HG03196 (cell line): ENCODE data around the gene EDC3.
A peak's percentile ranks its signal among the peaks of the same experiment; 100 is the strongest.
"Not testable (repeated sequence)": the region's sequence is repeated elsewhere in the genome, so short reads cannot be mapped to it uniquely, and the experiment has no call there.

Experiments
- ATAC-seq: cut with Tn5 transposase; IDR thresholded peaks from one replicate; pipeline ENCODE4 v1.9.1; 2021; ENCODE audit not compliant: unreplicated experiment

Gene EDC3, protein sequence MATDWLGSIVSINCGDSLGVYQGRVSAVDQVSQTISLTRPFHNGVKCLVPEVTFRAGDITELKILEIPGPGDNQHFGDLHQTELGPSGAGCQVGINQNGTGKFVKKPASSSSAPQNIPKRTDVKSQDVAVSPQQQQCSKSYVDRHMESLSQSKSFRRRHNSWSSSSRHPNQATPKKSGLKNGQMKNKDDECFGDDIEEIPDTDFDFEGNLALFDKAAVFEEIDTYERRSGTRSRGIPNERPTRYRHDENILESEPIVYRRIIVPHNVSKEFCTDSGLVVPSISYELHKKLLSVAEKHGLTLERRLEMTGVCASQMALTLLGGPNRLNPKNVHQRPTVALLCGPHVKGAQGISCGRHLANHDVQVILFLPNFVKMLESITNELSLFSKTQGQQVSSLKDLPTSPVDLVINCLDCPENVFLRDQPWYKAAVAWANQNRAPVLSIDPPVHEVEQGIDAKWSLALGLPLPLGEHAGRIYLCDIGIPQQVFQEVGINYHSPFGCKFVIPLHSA

GRCh38 chr15:74695597-74696397 lies at the start of gene EDC3:
Gene EDC3, minus strand, starts transcription at chr15:74696024. Its CDS starts 20,900 bp downstream, at chr15:74675124.
- ATAC-seq: peak; percentile 91

GRCh38 chr15:74742422-74742821 lies 46.6 kb upstream of the EDC3 start:
- no peak for ATAC-seq

GRCh38 chr15:74738239-74738638 lies 42.4 kb upstream of the EDC3 start:
- ATAC-seq: not testable (repeated sequence)

DNA sequence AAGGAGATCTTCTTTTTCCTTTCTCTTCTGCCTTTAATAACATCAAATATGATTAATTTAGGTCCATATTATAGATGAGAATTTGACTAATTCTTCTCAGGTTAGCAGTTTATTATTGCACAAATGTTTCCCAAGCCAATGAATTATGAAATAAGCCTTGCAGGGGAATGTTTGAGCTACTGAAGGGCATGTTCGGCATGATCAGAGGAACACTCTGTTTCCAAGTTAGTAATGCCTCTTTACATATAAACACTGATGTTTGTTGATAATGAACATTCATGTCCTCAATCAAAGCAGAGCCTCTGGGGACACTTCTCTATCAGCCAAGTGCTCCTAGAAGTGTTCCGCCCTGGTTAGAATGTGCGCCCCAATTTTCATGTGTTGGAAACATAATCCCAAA lies 39.5 kb upstream of the EDC3 start:
- ATAC-seq: no peak

DNA sequence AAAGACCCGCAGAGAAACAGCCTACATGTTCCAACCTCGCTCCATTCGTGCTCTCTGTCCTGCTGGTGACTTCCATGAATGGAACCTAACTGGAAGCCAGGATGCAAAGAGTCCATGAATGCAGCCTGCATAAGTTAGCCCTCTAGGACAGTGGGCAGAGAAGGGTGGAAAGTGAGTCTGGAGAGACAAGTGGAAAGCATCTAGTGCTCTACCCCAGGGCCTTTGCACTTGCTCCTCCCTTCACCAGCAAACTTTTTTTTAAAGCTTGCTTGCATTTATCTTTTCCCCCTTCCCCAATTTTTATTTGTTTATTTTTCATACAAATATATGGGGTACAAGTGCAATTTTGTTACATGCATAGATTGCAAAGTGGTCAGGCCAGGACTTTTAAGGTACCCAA lies 37.4 kb upstream of the EDC3 start:
- no peak for ATAC-seq

DNA sequence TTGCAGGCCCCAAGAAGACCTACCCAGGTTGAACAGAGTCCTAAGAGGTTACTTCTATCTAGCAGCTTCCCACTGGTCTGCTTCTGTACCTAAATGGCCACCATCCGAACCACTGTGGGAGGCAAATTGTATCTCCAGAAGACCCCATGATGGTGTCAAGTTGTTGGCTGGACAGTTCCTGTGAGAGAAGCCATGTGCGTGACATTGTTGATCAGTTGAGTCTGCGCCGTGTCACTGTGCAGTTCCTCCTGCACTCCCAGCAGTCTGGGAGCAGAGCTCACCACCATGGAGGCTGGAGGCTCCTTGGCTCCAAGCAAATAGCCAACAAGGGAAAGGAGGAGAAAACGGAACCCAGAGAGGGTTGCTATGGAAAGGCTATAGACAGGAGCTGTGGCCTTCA lies 37.0 kb upstream of the EDC3 start:
- ATAC-seq: no peak

DNA sequence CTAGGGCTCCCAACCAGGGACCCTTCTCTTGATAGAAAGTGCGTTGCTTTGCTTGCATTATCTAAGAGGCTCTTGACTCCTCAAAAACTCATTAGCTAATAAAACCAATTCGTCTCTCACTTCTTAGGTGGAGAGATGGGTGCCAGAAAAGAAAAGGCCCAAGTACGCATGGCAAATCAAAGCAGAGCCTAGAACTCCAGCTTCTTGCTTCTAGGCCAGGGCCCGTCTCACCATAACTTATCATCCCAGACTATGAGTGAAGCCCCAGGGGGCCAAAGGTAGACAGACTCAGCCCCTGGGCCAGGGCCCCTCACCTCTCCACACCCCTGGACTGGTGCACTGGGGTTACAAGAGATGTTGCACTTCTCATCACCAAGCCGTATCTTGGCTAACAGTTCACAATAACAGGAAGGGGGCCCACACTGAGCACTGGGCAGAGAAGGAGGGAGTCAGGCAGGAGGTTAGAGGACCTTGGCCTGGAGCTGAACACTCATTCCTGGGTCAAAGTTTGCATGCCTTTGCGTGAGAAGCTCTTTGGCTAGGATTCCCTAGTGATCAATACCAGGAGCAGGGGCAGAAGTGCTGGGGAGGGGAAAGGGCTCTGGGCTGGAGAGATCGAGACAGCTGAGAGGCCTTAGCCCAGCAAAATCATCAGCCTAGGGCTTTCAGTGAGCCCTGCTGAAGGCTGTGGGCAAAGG lies 34.9 kb upstream of the EDC3 start:
- ATAC-seq: no peak

DNA sequence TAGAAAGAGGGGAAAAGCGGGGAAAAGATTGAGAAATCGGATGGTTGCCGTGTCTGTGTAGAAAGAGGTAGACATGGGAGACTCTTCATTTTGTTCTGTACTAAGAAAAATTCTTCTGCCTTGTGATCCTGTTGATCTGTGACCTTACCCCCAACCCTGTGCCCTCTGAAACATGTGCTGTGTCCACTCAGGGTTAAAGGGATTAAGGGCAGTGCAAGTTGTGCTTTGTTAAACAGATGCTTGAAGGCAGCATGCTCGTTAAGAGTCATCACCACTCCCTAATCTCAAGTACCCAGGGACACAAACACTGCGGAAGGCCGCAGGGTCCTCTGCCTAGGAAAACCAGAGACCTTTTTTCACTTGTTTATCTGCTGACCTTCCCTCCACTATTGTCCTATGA lies 33.5 kb upstream of the EDC3 start:
- ATAC-seq: not testable (repeated sequence)

DNA sequence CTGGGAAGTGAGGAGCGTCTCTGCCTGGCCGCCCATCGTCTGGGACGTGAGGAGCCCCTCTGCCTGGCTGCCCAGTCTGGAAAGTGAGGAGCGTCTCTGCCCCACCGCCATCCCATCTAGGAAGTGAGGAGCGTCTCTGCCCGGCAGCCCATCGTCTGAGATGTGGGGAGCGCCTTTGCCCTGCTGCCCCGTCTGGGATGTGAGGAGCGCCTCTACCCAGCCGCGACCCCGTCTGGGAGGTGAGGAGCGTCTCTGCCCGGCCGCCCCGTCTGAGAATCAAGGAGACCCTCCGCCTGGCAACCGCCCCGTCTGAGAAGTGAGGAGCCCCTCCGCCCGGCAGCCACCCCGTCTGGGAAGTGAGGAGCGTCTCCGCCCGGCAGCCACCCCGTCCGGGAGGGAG lies 32.9 kb upstream of the EDC3 start:
- not testable (repeated sequence) for ATAC-seq

GRCh38 chr15:74727727-74728126 lies 31.9 kb upstream of the EDC3 start:
- no peak for ATAC-seq

GRCh38 chr15:74726774-74727164 lies 30.9 kb upstream of the EDC3 start:
- no peak for ATAC-seq

DNA sequence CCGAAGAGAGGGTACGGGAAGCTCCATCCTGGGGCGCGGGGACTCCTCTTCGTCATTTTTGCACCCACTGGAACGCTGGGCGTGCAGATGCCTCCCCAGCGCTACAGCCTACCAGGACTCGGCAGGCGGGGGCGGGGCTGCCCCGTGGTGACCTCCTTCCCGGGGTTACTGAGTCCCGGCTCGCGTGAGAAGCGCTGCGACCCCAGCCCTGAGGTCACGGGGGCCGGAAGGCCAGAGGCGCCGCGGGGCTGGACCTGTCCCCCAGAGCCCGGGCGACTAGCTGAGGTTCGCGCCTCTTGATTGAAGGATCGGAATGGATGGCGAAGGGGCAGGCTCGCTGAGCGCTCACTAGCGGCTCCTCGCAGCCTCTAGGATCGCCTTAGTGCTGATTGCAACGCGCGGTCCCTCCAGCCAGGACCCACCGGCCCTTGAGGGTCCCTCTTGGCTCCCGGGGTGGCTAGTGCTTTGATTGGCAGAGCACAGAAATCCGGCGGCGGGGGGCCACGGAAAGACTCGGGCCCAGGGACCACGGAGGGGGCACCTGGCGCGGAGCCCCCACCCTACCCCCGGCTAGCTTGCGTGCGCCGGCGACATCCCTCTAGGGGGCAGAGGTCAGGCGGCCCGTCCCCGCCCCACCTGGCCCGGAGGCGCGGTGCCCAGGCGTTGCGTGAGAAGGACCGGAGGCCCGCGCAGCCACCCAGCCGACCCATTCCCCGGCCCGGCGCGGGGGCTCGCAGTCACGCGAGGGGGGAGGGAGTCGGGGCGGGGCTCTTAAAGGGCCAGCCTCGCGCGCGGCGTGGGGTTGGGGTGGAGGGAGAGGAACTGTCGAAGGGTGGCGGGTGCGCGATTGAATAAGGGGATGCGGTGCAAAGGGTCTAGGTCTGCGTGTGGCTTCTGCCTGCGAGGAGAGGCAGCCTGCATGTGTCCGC lies 30.3 kb upstream of the EDC3 start:
- ATAC-seq: no peak

GRCh38 chr15:74725225-74725774 lies 29.5 kb upstream of the EDC3 start, which contains the start of gene CYP1A1:
Gene CYP1A1, minus strand, starts transcription at chr15:74725528. Its CDS starts 2,431 bp downstream, at chr15:74723097.
- ATAC-seq: no peak

GRCh38 chr15:74724570-74725224 lies 28.9 kb upstream of the EDC3 start:
- ATAC-seq: no peak

DNA sequence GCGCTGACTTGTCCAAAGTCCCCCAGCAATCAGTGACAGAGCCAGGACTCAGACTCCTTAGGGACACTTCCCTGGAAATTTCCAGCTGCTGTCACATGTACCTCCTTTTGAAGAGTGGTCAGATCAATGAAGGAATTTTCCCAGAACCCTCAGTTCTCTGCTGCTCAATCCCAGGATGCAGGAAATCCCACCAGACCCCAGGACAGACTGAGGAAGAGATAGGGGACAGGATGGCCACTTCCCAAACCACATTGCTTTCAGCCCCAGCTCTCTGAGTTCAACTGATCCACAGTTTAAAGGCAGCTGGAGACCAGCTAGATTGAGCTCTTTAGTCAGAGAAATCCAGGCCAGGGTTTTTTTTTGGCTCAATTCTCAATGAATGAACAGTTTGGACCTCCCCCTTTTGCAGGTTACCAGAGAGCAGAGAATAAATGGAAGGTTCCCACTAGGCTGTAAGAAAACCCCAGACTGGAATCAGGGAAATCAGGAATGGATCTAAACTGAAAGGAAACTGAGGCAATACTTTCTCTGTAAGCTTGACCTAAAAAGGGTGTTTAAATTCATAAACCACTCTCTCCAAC lies 28.0 kb upstream of the EDC3 start:
- no peak for ATAC-seq

- ATAC-seq: no peak
Observed at GRCh38 chr15:74723187-74723586, 27.4 kb upstream of the EDC3 start.

DNA sequence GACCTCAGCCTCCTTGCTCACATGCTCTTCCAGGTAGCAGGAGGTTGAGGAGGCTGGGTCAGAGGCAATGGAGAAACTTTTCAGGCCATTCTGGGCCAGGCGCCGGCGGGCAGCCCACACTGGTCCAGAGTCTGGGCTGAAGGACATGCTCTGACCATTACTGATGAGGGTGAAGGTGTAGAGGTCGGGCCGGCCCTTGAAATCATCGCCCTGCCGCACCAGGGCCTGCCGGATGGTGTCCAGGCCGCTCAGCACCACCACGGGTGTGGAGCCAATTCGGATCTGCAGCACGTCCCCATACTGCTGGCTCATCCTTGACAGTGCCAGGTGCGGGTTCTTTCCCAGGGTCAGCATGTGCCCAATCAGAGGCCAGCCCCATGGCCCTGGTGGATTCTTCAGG lies 26.8 kb upstream of the EDC3 start:
- ATAC-seq: no peak

- ATAC-seq: no peak
Observed at GRCh38 chr15:74716651-74717050, 20.8 kb upstream of the EDC3 start.

GRCh38 chr15:74712311-74712710 lies 16.5 kb upstream of the EDC3 start:
- ATAC-seq: no peak
